CD4-positive, alpha-beta T cell (primary cell): ENCODE data around the gene NKD1. TPM values are rescaled to one million over a fixed set of nuclear protein-coding genes. Genes with fewer than 3 reads are reported as not detected.

Experiments
- ATAC-seq: fragments of 200-7000 bp; cut with Tn5 transposase; one replicate; pipeline ENCODE4 v1.10.0; 2022; ENCODE audit warnings: mild to moderate bottlenecking; ENCODE audit not compliant: poor library complexity
- CTCF ChIA-PET: fragments of 350-600 bp; sonication (Branson Sonifier 250); formaldehyde crosslinking; loops from one replicate; lab custom pipeline; 2021; ENCODE audit warnings: antibody characterized with exemption, inconsistent platforms; lab: Charles Lee
- POLR2A ChIA-PET: fragments of 350-600 bp; sonication (Branson Sonifier 250); formaldehyde crosslinking; loops from one replicate; lab custom pipeline; 2021; ENCODE audit warnings: antibody characterized with exemption, inconsistent platforms; lab: Charles Lee
- DNase-seq, 14 experiments: peaks; one replicate each; pipeline ENCODE4 v3.0.0-alpha.2; 2013 to 2020; ENCODE audit warnings: mixed read lengths in 2 of 14
- H3K27ac ChIP-seq, 2 donors: one replicate each; pipeline versions ENCODE4 v1.5.1 to v1.7.0; 2013; ENCODE audit warnings: low read length in 2 of 2, low read depth in 1 of 2, mild to moderate bottlenecking in 1 of 2
- H3K27me3 ChIP-seq, 2 experiments: 1 replicate in 1 of 2; 2 replicates in 1 of 2; pipeline versions ENCODE4 v1.6.1 to v1.7.0; 2013; ENCODE audit warnings: low read length in 2 of 2, control low read depth in 1 of 2, mild to moderate bottlenecking in 1 of 2, moderate library complexity in 1 of 2; ENCODE audit not compliant: insufficient read depth in 2 of 2, control insufficient read depth in 1 of 2
- H3K36me3 ChIP-seq: one replicate; pipeline ENCODE4 v1.6.1; 2013; ENCODE audit warnings: low read length, control low read depth; ENCODE audit not compliant: insufficient read depth
- H3K4me1 ChIP-seq: one replicate; pipeline ENCODE4 v1.6.1; 2013; ENCODE audit warnings: low read length, control low read depth; ENCODE audit not compliant: insufficient read depth
- H3K4me3 ChIP-seq: one replicate; pipeline ENCODE4 v1.5.1; 2013; ENCODE audit warnings: mild to moderate bottlenecking, low read length, moderate library complexity
- H3K9me3 ChIP-seq, 2 experiments: 1 replicate in 1 of 2; 2 replicates in 1 of 2; pipeline versions ENCODE4 v1.6.1 to v1.7.0; 2013; ENCODE audit warnings: low read length in 2 of 2, mild to moderate bottlenecking in 2 of 2, control low read depth in 1 of 2, moderate library complexity in 1 of 2; ENCODE audit not compliant: control insufficient read depth in 1 of 2, insufficient read depth in 1 of 2
- H3K27ac Mint-ChIP-seq: one replicate; pipeline ENCODE4 v1.8.0; 2020; ENCODE audit warnings: mixed read lengths
- H3K27me3 Mint-ChIP-seq: one replicate; pipeline ENCODE4 v1.8.0; 2021; ENCODE audit warnings: mixed read lengths
- H3K36me3 Mint-ChIP-seq: one replicate; pipeline ENCODE4 v1.8.0; 2021; ENCODE audit warnings: low read depth, mixed read lengths
- H3K4me1 Mint-ChIP-seq: one replicate; pipeline ENCODE4 v1.8.0; 2021; ENCODE audit warnings: low read depth, mixed read lengths
- H3K4me3 Mint-ChIP-seq: one replicate; pipeline ENCODE4 v1.8.0; 2020; ENCODE audit warnings: mild to moderate bottlenecking, mixed read lengths
- H3K9me3 Mint-ChIP-seq: one replicate; pipeline ENCODE4 v1.8.0; 2020; ENCODE audit warnings: mixed read lengths
- CTCF ChIP-seq: fragments of 200-600 bp; IDR thresholded peaks from one replicate; pipeline ENCODE4 v1.8.0; 2022; ENCODE audit warnings: antibody characterized with exemption, mild to moderate bottlenecking
- intact Hi-C, 2 experiments: fragments of 100-400 bp; cut with DNase I in 1 of 2; cut with micrococcal nuclease in 1 of 2; formaldehyde crosslinking; loops; one replicate each; pipeline versions ENCODE4 v1.15.1 to v1.9.0; 2023 to 2025; cut with DNase I, micrococcal nuclease
- total RNA-seq, 174 experiments: library from RNA in 2 of 174; stranded (reverse) in 2 of 174; gene quantifications; one replicate each; pipeline ENCODE4 v1.2.3 and lab custom pipeline; 2021 to 2026

Gene NKD1
- total RNA-seq, 2 experiments from 2014 or later, result 6.1 to 9.8 TPM

GRCh38 chr16:50571786-50572185, 23.6 kb downstream of the NKD1 start:
- Histone ChIP-seq H3K4me1 (no peaks in the 10 kb centered on the region), H3K36me3 (no peaks in the 10 kb centered on the region), H3K9me3 (no peaks in the 10 kb centered on the region), H3K4me3 (no peak overlapping the region), H3K27ac (no peak overlapping the region), H3K27me3 (no peaks in the 10 kb centered on the region)
- H3K36me3 Mint-ChIP-seq, result peaks cover 42% of the 10 kb centered on the region
- peaks cover 16% of the 10 kb centered on the region for H3K4me1 Mint-ChIP-seq
- POLR2A ChIA-PET, result no interaction called here
- H3K27me3 Mint-ChIP-seq, result no peaks in the 10 kb centered on the region
- CTCF ChIA-PET, result no interaction called here
- ATAC-seq (no peak), DNase-seq (no peak)
- H3K4me3 Mint-ChIP-seq, result no peak overlapping the region
- no peak for TF ChIP-seq CTCF
- intact Hi-C loops, result no loop called here
- H3K27ac Mint-ChIP-seq, result no peak overlapping the region
- no peaks in the 10 kb centered on the region for H3K9me3 Mint-ChIP-seq

GRCh38 chr16:50572700-50573099, 24.5 kb downstream of the NKD1 start:
- POLR2A ChIA-PET, result no interaction called here
- no peaks in the 10 kb centered on the region for H3K9me3 ChIP-seq
- H3K36me3 ChIP-seq, result no peaks in the 10 kb centered on the region
- no peaks in the 10 kb centered on the region for H3K27me3 ChIP-seq
- no peaks in the 10 kb centered on the region for H3K4me1 ChIP-seq
- Mint-ChIP-seq H3K27me3 (no peaks in the 10 kb centered on the region), H3K27ac (no peak overlapping the region), H3K4me1 (peaks cover 13% of the 10 kb centered on the region), H3K36me3 (peaks cover 34% of the 10 kb centered on the region), H3K4me3 (no peak overlapping the region), H3K9me3 (no peaks in the 10 kb centered on the region)
- intact Hi-C loops, result no loop called here
- no peak overlapping the region for H3K27ac ChIP-seq
- CTCF ChIA-PET, result no interaction called here
- no peak for DNase-seq
- TF ChIP-seq CTCF, result no peak
- no peak for ATAC-seq
- H3K4me3 ChIP-seq, result no peak overlapping the region

- H3K36me3 ChIP-seq, result no peaks in the 10 kb centered on the region
- no peaks in the 10 kb centered on the region for H3K27me3 ChIP-seq
- ChIA-PET POLR2A (no interaction called here), CTCF (no interaction called here)
- no peak for TF ChIP-seq CTCF
- H3K9me3 ChIP-seq, result no peaks in the 10 kb centered on the region
- DNase-seq (no peak), ATAC-seq (no peak)
- no peaks in the 10 kb centered on the region for H3K9me3 Mint-ChIP-seq
- H3K4me1 Mint-ChIP-seq, result peaks cover 9% of the 10 kb centered on the region
- intact Hi-C loops, result no loop called here
- H3K4me3 ChIP-seq, result no peak overlapping the region
- H3K4me3 Mint-ChIP-seq, result no peak overlapping the region
- peak overlapping the region; percentile 52 for H3K27ac Mint-ChIP-seq
- H3K27ac ChIP-seq, result no peak overlapping the region
- no peaks in the 10 kb centered on the region for H3K27me3 Mint-ChIP-seq
- no peaks in the 10 kb centered on the region for H3K4me1 ChIP-seq
- H3K36me3 Mint-ChIP-seq, result peaks cover 29% of the 10 kb centered on the region
These were observed 25.1 kb downstream of the NKD1 start for GRCh38 chr16:50573279-50573678.
